Ishikawa (cell line): ENCODE data around the gene FAM210A.

Source experiments
- CEBPB ChIP-seq: IDR thresholded peaks from 2 replicates; pipeline ENCODE4 v1.6.1; 2012
- CREB1 ChIP-seq: IDR thresholded peaks from 2 replicates; pipeline ENCODE4 v1.6.1; 2012; ENCODE audit warnings: low read depth
- EGR1 ChIP-seq: IDR thresholded peaks from 2 replicates; pipeline ENCODE4 v1.6.1; 2012
- EP300 ChIP-seq: IDR thresholded peaks from 2 replicates; pipeline ENCODE4 v1.6.1; 2012; ENCODE audit warnings: borderline replicate concordance
- FOXM1 ChIP-seq: IDR thresholded peaks from 2 replicates; pipeline ENCODE4 v1.6.1; 2012; ENCODE audit warnings: low read depth, borderline replicate concordance
- NFIC ChIP-seq: IDR thresholded peaks from 2 replicates; pipeline ENCODE4 v1.6.1; 2012
- RAD21 ChIP-seq: IDR thresholded peaks from 2 replicates; pipeline ENCODE4 v1.6.1; 2012; ENCODE audit warnings: low read depth
- TAF1 ChIP-seq: IDR thresholded peaks from 2 replicates; pipeline ENCODE4 v1.6.1; 2012; ENCODE audit warnings: low read depth, mild to moderate bottlenecking
- TCF12 ChIP-seq: IDR thresholded peaks from 2 replicates; pipeline ENCODE4 v1.6.1; 2012; ENCODE audit warnings: low read depth
- TEAD4 ChIP-seq: IDR thresholded peaks from 2 replicates; pipeline ENCODE4 v1.6.1; 2012
- YY1 ChIP-seq: IDR thresholded peaks from 2 replicates; pipeline ENCODE4 v1.6.1; 2012; ENCODE audit warnings: low read depth
- ZBTB7A ChIP-seq: IDR thresholded peaks from 2 replicates; pipeline ENCODE4 v1.6.1; 2012; ENCODE audit warnings: low read depth
- TF ChIP-seq, protein P1 (sequence below): IDR thresholded peaks from 2 replicates; pipeline ENCODE4 v1.6.1; 2012; ENCODE audit warnings: low read depth, mild to moderate bottlenecking
- TF ChIP-seq, protein P2 (sequence below): IDR thresholded peaks from 2 replicates; pipeline ENCODE4 v1.6.1; 2012
- TF ChIP-seq, protein P3 (sequence below): IDR thresholded peaks from 2 replicates; pipeline ENCODE4 v1.6.1; 2012

Gene FAM210A

DNA sequence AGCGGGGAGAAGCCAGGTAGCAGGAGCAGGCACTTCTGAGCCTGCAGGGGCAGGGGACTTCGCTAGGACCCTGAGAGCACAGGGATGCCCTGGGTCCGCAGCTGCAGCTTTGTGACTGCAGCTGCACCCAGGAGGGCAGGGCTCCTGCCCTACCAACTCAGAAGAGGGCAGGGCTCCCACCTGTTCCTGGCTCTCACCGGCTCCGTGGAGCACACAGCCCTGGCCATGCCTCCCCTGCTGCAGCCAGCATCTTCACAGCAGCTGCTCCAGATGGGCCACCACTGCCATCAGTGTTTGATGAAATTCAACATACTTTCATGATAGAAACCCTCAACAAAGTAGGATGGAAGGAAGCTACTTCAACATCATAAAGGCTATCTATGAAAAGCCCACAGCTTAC is 92.7 kb downstream of the FAM210A start:
- TF ChIP-seq ZBTB7A, result no peak
- no peak for TF ChIP-seq TEAD4
- no peak for TF ChIP-seq TCF12
- TF ChIP-seq, protein P1, sequence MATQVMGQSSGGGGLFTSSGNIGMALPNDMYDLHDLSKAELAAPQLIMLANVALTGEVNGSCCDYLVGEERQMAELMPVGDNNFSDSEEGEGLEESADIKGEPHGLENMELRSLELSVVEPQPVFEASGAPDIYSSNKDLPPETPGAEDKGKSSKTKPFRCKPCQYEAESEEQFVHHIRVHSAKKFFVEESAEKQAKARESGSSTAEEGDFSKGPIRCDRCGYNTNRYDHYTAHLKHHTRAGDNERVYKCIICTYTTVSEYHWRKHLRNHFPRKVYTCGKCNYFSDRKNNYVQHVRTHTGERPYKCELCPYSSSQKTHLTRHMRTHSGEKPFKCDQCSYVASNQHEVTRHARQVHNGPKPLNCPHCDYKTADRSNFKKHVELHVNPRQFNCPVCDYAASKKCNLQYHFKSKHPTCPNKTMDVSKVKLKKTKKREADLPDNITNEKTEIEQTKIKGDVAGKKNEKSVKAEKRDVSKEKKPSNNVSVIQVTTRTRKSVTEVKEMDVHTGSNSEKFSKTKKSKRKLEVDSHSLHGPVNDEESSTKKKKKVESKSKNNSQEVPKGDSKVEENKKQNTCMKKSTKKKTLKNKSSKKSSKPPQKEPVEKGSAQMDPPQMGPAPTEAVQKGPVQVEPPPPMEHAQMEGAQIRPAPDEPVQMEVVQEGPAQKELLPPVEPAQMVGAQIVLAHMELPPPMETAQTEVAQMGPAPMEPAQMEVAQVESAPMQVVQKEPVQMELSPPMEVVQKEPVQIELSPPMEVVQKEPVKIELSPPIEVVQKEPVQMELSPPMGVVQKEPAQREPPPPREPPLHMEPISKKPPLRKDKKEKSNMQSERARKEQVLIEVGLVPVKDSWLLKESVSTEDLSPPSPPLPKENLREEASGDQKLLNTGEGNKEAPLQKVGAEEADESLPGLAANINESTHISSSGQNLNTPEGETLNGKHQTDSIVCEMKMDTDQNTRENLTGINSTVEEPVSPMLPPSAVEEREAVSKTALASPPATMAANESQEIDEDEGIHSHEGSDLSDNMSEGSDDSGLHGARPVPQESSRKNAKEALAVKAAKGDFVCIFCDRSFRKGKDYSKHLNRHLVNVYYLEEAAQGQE, result no peak
- TF ChIP-seq EP300, result no peak
- TF ChIP-seq TAF1, result no peak
- no peak for TF ChIP-seq FOXM1
- no peak for TF ChIP-seq NFIC
- TF ChIP-seq, protein P2, sequence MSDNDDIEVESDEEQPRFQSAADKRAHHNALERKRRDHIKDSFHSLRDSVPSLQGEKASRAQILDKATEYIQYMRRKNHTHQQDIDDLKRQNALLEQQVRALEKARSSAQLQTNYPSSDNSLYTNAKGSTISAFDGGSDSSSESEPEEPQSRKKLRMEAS, result no peak
- TF ChIP-seq RAD21, result no peak
- TF ChIP-seq CEBPB, result no peak
- no peak for TF ChIP-seq EGR1
- no peak for TF ChIP-seq YY1
- TF ChIP-seq CREB1, result no peak

DNA sequence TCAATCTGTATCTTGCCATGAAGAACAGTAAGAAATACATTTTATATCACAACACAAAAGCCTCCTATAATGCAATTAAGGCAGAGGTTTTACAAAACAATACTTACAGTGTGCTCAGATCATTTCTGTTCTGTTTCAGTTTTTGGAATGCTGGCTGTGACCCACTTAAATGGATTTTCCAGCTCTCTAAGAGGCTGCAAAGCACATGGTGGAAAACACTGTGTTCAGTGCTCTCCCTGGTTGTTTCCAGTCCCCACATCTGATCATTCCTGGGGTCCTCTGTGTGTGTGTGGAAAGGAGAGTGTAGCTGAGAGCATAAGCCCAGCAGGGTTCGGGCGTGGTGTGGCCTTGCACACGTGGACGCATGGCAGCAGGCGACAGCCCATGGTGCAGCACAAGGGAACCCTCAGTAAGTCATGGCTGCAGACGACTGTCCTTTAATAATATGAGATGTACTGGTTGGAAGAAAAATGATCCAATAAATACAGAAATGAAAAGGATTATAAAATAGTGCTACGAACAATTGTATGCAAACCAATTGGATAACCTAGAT is 95.6 kb downstream of the FAM210A start:
- TF ChIP-seq, protein P1, result no peak
- TF ChIP-seq, protein P3, sequence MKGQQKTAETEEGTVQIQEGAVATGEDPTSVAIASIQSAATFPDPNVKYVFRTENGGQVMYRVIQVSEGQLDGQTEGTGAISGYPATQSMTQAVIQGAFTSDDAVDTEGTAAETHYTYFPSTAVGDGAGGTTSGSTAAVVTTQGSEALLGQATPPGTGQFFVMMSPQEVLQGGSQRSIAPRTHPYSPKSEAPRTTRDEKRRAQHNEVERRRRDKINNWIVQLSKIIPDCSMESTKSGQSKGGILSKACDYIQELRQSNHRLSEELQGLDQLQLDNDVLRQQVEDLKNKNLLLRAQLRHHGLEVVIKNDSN, result no peak
- TF ChIP-seq TEAD4 (no peak), TAF1 (no peak), NFIC (no peak), ZBTB7A (no peak), EGR1 (no peak), CEBPB (no peak), CREB1 (no peak), EP300 (no peak), YY1 (no peak), RAD21 (no peak), TCF12 (no peak)
- TF ChIP-seq, protein P2, result no peak

DNA sequence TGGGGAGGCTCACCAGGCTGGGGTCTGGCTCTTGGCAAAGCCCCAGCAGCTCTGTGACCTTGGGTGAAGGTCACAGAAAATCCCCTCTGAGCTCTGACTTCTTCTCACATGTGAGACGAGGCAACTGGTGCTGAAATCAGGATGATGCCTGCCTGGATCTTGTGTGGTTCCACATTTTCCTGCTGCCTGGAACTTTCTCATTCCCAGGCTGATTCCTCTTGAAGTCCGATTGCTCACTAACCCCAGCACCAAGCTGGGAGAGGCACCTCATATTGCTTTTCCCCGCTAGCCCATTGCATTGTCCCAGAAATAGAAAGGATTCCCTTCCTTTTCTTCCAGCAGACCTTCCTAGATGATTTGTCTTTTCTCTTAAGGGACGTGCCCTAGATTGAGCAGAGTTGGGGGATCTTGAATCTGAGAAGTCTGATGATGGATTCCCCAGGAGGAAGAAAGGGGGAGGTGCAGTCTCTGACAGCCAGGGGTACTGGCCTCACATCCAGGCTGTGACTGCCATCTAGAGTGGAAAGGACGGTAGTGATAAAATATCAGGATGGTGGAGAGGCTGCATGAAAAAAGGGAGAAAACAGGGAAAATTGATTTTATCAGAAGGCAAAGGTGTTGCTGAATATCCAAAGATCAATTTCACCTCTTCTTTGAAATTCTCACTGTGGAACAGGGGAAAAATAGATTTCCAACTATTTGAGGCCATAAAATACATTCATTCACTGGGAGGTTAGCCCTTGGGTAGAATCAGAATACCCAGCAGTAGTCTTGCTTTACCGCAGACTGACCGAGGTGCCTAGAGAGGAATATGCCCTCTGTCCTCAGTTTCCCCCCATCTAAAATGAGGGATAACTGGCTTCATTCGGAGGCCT is 96.3 kb downstream of the FAM210A start:
- TF ChIP-seq, protein P3, result no peak
- TF ChIP-seq RAD21, result peak; percentile 92

DNA sequence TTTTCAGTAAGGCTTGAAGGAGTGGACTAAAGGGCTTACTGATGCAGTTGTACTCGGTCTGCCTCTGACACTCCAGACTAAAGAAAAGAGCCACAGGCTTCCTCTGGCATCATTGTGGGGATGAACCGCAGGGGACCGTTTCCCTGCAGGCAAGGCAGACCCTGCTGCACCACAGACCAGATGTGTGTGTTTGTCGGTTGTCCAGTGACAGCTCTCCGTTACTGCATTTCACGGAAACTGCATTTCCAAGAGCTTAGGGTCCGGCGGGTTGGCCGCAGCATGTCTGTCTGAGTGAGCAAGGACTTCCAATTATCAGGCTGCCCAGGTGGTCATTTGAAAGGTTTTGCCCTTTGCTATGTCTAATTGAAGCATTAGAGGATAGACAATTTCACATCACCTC is 98.1 kb downstream of the FAM210A start:
- TF ChIP-seq, protein P2, result no peak
- no peak for TF ChIP-seq ZBTB7A
- no peak for TF ChIP-seq TEAD4
- no peak for TF ChIP-seq FOXM1
- TF ChIP-seq, protein P1, result no peak
- TF ChIP-seq EP300, result no peak
- no peak for TF ChIP-seq CEBPB
